GM04503 (cell line): ENCODE measurements around the gene ENDOV.

Source experiments
- DNase-seq: peaks from one replicate; pipeline ENCODE4 v3.0.0-alpha.2; 2012; ENCODE audit warnings: low read depth

The ENDOV gene

DNA sequence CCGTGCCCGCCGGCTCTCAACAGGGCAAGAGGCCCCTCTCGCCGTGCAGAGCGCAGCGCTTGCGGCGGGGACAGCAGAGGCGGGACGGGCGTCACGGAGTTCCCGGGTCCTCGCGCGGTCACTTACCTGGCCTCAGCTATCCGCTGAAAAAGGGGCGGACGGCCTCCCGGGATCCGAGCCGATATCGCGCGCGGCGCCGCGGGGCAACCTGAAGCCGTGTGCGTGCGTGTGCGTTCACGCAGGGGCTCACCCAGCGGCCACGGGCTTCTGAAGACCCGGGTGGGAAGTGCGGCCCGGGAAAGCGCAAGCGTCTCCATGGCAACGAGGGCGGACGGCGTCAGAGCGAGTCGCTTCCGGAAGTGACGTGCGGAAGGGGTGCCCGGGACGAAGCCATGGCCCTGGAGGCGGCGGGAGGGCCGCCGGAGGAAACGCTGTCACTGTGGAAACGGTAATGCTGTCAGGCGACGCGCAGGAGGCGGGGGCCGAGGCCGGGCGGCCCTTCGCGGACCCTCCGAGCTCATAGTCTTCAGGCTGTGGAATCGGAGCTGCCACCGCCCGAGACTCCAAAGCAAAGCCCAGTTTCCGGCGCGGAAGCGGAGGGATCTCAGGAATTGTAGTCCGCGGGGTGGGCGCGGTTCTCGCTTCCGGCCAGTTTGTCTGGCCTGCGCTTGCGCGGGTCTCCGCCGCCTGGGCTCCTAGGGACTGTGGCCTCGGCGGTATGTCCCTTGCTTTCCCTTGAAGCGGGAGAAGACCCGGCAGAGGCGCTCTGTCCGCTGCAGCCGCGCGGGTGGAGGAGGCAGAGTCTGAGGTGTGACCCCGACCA is at the start of gene ENDOV:
Gene ENDOV (plus strand): TSS at position 365 of the 823 bp plus-strand sequence. CDS start 28 bp downstream, at position 393.
- DNase-seq: peak; percentile 75

DNA sequence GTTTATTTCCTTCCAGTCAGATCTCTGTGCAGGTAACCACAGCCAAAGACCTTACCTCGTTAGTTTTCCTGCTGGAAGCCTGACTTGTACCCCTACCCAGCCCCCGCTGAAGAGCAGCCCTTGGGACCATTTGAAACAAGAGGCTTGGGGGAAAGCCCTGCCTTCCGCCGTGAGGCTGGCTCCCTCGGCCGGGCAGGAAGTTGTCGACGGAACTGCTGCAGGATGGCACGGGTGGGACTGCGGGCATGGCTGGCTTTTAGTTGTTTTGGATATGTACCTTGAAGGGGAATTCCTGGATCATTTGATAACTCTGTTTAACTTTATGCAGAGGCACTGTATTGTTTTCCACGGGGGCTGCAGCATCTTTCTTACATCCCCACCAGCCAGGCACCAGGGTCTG is 49.0 kb upstream of the ENDOV start:
- no peak for DNase-seq

DNA sequence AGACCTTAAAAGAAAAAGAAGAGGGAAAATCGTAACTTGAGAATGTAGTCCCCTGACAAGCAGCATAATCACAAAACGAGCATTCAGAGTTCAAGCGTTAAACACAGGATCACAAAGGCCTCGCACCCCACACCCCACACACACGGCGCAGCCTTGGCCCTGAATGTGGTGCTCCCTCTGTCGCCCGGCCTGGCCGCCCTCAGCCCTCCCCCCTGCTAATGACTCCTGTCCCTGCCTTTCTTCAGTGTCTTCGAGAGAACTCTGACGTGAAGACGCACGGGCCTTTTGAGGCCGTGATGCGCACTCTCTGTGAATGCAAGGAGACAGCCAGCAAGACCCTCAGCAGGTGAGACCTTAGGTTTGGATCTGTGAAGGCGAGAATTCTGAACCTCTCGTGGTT is 47.5 kb upstream of the ENDOV start:
- no peak for DNase-seq

DNA sequence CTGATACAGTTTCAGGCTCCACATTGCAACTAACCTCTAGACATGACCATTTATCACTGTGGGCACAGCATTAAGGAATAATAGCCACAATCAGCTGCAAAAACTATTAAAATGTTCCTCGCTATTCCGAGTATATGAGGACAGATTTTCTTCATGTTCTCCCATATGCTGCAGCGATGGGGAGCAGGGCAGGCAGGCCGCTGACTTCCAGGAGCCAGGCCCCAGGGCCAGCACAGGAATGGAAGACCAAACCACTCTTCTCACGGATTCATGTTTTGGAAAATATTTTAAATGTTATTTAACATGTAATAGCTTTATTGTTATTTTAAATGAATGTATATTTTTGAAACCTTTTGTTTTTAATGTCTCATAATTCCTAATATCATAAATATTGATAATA is 43.8 kb upstream of the ENDOV start:
- no peak for DNase-seq

DNA sequence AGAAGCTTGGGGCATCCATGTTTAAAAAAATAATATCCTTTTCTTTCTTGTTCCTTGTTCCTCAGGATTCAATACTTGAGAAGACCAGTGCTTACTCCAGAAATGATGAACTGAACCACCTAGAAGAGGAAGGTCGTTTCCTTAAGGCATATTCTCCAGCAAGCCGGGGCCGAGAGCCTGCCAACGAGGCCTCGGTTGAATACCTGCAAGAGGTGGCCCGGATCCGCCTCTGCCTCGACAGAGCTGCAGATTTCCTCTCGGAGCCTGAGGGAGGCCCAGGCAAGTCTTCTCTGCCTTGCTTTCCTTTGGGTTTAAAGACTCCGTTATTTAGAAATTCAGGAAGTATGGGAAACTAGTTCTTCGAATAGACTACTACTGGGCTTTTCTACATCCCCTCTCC is 42.5 kb upstream of the ENDOV start:
- DNase-seq: no peak

DNA sequence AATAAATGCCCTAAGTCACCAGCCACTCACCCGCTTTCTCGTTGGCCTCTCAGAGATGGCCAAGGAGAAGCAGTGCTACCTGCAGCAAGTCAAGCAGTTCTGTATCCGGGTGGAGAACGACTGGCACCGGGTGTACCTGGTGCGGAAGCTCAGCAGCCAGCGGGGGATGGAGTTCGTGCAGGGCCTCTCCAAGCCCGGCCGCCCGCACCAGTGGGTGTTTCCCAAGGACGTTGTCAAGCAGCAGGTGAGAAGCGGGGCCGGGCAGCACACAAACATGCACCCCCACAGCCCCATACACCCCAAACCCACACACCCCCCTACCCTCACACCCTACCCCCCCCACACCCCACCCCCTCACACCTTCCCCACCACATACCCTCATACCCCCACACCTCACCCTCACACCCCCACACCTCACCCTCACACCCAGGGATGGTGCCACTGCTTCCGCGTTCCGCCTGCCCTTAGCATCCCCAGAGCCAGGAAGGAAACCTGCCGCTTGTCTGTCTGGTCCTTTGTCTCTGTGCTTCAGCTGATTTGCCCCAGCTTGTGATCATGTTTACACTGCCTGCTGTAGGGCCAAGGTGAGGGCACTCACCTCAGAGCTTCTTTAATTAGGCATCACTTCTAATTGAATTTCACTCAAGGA is 41.9 kb upstream of the ENDOV start:
- no peak for DNase-seq

DNA sequence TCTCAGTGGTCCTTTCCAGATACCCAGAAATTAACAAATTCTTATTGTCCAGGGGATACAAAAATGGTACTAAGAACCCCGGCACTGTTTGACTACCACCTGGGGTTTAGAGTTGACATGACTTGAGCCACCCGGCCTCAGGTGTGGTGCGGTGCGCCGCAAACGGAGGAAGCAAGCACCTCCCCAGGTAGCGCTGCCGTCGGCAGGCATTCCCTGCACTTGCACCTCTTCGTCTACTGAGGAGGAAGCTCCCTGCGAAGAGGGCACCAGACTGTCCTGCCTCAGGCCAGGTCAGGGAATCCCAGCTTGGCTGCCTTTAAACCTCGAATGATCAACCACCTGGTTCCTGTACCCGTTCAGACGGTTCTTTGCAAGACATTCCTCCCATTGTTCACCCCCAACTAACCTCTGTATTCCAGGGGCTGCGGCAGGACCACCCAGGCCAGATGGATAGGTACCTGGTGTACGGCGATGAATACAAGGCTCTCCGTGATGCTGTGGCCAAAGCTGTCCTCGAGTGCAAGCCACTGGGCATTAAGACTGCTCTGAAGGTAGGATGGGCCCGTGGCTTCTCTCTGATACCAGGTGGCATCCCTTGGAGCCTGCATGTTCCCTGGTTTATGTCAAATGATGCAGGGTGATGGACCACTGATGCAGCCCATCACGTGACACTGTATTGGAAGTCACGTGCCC is 40.8 kb upstream of the ENDOV start:
- DNase-seq: no peak

DNA sequence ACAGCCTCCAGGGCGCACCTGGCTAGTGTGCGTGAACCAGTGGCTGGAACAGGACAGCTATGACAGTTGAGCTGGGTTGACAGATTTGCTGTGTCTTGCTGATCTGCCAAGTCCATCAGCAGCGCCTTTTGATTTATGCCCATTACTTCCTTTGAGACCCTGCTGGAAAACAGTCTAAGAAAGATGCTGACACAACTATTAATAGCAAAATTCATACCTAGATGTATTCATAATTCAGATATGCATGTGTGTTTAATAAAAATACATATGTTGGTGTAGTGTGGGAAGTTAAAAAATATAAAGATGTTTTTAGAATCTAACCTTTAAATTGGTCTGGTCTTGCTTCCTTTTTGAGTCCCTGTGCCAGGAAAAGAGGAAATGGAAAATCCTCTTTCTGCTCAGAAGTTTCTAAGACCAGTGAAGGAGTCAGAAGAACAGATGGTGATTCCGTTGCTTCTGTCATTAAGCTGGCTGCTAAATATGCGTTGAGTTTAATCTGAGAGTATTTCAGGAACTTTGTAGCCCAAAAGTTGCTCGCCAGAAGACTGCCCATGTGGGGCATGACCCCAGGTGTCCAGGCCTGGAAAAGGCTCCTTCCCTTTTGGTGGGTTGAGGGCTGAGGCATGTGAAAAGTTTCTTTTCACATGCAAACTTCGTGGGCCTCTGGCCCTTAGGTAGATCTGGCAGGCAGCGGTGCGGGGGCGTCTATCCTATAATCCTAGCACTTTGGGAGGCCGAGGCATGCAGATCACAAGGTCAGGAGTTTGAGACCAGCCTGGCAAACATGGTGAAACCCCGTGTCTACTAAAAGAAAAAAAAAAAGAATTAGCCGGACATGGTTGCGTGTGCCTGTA is 40.0 kb upstream of the ENDOV start:
- DNase-seq: no peak

DNA sequence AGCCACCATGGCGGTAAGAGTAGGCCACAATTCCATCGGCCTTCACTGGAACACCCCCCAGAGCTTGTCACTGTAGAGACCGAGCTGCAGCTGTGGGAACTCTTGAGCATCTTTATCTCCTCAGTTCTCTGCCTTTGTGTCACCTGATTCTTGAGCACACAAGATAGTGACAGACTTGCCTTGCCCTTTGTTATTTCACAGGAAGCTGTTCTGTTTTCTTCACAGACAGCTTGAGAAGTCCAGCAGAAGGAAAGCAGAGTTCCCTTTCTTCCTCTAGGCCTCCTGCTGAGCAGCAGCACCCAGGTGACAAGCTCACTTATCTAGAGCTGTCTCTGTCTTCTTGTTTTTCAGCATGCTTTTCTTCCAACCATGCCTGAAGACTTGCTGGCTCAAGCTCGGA is 38.4 kb upstream of the ENDOV start:
- DNase-seq: no peak

DNA sequence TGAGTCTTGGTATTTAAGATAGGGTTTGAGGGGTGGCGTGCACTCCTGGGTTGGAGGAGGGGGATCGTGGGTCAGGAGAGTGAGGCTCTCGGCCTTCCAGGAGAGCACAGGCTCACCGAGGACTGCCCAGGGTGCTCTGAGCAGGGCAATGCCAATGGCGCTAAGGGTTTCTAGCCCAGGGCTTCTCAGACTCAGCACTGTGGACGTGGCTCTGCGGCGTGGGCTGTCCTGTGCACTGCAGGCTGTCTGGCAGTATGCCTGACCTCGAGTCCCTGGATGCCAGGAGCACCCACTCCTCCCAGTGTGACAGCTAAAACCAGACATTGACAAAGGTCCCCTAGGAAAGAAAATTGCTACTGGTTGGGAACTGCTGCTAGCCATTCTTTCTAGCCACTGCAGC is 37.2 kb upstream of the ENDOV start:
- DNase-seq: no peak

DNA sequence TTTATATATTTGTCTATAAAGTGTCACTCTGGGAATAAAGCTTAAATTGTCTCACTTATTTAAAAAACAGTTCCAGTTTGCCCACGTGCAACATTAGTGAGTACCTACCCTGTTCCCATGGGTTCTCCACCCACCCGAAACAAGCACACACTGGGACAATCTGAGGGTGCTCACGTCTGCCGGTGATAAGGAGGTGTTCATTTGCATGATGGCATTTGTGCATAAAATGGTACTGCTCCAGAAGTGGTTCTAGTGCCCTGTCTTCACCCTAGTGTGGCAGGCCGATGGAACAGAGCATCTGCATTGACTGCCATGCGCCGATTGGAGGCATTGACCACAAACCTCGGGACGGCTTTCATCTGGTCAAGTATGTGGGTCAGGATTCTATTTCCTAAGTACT is 35.6 kb upstream of the ENDOV start:
- no peak for DNase-seq

DNA sequence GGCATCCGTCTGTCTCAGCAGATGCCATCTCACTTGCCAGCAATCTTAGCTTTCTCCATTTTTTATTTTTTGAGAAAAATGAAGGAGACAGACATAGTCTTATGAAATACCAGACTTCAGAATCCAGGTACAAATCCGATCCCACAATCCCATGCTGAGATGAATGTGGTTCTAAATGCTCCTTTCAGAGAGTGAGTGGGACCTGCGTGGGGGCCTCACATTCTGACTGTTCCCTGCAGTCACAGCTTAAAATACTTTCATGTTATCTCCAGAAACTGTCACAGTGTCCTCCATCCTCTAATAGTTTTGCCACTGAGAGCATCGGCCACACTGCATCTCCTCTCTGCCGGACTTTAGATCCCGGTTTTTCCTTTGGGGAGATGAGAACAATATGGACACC is 34.9 kb upstream of the ENDOV start:
- no peak for DNase-seq

DNA sequence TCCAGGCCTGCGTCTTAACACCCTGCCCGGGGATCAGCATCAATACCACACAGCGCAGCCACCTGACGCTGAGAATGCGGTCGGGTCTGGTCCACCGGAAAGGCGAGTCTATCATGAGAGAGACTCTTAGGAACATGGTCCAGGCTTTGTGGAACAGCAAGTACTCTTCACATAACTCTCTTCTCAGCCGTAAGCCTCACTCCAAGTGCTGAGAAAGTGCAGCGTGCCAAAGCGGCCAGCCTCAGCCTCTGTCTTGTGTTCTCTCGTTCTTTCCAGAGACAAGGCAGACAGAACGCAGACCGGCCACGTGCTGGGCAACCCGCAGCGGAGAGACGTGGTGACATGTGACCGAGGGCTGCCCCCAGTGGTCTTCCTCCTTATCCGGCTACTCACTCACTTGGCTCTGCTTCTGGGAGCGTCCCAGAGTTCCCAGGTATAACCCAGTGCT is 34.4 kb upstream of the ENDOV start:
- DNase-seq: no peak

DNA sequence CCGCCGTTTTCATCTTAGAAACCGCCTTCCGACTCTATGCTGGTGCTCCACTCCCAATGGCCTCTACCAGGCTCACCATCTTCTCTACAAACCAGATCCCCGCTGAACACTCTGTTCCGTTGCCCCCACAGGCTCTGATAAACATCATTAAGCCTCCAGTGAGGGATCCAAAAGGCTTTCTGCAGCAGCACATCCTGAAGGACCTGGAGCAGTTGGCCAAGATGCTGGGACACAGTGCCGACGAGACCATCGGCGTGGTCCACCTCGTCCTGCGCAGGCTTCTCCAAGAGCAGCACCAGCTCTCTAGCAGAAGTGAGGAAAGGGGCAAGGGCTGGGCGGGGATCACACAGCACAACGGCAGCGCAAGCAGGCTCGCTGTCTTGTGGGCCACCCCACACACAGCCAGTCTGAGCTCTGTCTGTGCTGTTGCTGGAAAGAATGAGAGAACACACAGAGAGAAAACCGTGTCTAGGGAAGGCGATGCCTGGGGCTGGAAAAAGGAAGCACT is 33.5 kb upstream of the ENDOV start:
- DNase-seq: no peak

DNA sequence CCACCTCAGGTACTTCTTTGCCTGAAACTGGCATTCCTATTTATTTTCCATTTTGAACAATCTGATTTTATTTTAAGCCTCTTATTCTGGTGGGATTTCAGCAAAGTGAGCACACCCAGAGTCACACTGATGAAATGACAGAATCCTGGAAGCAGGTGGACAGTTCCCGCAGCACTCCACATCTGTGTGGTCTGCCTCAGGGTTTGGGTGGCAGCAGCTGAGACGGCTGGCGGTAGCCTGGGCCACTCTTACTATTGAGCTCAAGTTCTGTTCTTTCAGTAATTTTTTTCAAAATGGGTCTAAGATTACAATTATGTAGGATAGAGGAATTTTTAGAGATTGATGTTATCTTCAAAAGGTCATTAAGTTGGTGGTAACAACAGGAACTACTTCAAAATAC is 32.5 kb upstream of the ENDOV start:
- DNase-seq: no peak

DNA sequence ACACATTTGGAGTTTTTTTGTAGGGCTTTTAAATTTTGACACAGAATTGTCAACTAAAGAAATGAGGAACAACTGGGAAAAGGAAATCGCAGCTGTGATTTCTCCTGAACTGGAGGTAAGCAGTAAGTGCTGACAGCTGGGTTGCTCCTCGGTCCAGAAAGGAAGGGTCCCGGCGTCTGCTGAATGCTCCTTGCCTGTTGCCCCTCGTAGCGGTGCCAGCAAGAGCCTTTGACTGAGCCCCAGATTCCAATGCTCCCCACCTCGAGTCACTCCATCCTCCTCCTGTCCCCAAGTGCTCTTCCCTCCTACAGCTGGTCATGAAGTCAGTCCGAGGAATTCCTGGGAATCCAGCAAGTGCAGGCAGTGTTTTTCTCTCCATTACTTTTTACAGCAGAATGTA is 32.0 kb upstream of the ENDOV start:
- no peak for DNase-seq

DNA sequence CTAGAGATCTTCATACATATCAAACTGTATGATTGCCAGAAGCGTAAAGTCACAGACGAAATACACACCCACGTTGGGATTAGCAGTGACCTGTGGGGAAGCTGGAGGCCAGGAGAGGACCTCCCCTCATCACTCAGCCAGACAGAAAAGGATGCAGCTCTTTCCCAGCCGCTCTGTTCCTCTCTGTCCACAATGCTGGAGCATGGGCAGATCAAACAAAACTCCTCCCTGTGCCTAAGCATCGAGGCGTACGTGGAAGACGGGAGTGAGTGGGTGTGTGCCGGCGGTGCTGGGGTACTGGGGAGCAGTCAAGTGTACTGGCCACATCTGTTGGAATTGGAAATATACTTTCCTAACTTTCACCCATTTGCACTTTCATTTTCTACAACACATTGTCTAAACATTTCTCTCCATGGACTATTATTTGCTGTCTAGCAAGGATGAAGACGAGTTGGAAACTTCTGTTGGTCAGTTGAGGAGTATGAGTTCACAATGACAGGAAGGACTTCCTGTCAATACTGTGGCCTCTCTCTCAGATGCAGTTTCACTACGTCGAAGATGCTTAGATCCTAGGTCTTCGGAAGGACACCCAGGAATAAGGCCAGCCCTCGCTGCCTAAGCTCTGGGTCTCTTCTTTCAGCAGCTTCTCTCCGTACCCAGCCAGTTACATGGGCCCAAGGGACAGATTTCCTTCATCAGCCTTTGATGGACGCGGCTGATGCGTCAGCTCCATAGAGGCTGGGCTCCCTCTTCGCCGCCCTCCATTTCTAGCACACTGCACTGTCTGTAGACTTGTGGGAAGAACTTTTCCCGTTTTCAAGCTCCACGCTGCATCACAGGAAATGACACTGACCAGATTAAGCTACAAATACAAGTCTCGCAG is 30.6 kb upstream of the ENDOV start:
- DNase-seq: no peak

DNA sequence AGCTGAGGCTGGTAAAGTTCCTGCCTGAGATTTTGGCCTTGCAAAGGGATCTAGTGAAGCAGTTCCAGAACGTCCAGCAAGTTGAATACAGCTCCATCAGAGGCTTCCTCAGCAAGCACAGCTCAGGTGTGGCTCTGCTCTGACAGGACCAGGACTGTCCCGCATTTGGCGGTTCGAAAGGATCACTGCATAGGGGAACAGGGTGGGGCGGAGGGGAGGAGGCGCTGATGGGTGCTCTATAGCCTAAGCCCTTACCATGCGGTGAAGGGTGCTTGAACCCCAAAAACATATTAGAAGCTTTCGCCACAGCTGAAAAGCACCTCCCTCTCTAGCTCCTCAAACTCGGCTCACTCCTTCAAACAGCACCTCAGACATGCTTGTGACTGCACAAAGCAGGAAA is 29.9 kb upstream of the ENDOV start:
- DNase-seq: no peak

DNA sequence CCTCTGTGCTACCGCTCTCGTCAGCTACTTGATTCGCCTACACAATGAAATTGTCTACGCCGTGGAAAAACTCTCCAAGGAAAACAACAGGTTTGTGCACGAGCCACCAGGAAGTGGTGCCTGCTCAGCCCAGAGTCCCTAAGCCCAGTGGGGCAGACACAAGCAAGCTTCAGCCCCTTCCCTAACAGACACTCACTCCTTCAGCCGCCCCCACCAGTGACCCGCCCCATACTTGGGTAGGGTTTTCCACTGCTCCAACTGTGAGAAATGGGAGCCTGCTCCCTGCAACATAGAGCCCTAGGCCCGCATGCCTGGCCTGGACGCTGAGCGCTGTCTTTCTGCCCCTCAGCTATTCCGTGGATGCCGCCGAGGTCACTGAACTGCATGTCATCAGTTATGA is 28.6 kb upstream of the ENDOV start:
- no peak for DNase-seq

DNA sequence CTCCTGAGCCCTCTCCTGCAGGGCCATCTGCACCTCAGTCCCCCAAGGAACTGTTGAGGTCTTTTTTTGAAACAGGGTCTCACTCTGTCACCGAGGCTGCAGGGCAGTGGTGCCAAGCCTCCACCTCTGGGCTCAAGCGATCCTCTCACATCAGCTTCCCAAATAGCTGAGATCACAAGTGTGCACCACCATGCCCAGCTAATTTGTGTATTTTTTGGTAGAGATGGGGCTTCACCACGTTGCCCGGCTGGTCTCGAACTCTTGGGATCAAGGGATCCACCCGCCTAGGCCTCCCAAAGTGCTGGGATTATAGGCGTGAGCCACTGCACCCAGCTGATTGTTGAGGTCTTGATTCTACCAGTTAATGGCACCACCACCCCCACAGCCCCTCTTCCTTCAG is 27.9 kb upstream of the ENDOV start:
- no peak for DNase-seq

DNA sequence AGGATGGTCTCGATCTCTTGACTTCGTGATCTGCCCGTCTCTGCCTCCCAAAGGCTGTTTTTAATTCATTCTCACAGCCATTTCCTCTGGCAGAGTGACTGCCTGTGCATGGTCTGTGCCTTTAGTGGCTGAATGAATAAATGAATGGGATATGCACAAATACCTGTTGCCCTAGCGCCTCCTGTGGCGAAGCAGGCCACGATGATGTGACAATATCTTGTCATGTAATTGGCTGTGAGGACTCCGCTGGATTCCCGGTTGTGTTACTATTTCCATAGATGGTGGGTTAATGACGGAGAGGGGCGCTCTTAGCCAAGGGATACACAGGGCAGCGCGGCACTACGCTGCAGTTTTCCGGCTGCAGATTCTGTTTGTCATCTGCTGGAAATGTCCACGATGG is 26.8 kb upstream of the ENDOV start:
- DNase-seq: no peak
